Activated effector memory CD4-positive, alpha-beta T cell treated with anti-CD3 and anti-CD28 coated beads, Interleukin-2, amount 50 U/mL, for 16 hours (primary cell): ENCODE measurements around the gene MAPK8IP3.
"Not testable (repeated sequence)": the region's sequence is repeated elsewhere in the genome, so short reads cannot be mapped to it uniquely, and the experiment has no call there.

ENCODE experiments used
- DNase-seq: peaks from one replicate; pipeline ENCODE4 v3.0.0-alpha.2; 2020

MAPK8IP3 gene

GRCh38 chr16:1677942-1678499 is 28.0 kb upstream of the MAPK8IP3 start, which contains the start of gene JPT2:
Gene JPT2 (plus strand): TSS chr16:1678279. CDS start chr16:1678313, 34 bp downstream.
- DNase-seq, result peak; percentile 99

GRCh38 chr16:1678500-1679098 is 27.4 kb upstream of the MAPK8IP3 start:
- DNase-seq, result peak; percentile 83

- DNase-seq, result no peak
Observed at GRCh38 chr16:1680361-1680760, 25.6 kb upstream of the MAPK8IP3 start.

DNA sequence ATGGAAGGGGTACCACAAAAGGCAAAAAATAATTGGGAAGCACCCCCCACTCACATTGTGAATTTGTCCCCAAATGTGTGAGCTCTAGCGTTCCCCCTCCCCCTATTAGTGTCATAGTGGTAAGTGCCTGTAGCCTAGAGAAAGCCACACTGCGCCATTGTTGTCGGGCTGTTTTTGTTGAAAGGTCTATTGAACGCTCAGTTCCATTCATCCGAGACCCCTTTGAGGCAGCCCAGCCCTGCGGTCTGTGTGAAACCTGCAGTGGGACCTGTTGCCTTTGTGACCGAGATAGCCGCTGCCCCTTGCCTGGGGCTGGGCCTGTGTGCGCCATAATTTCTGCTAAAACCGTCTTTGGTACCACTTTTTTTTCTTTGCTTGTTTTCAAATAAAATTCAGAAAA is 25.0 kb upstream of the MAPK8IP3 start:
- no peak for DNase-seq

- DNase-seq, result no peak
Observed at GRCh38 chr16:1687427-1688316, 18.3 kb upstream of the MAPK8IP3 start.

- DNase-seq, result no peak
Observed at GRCh38 chr16:1688807-1689560, 17.0 kb upstream of the MAPK8IP3 start.

DNA sequence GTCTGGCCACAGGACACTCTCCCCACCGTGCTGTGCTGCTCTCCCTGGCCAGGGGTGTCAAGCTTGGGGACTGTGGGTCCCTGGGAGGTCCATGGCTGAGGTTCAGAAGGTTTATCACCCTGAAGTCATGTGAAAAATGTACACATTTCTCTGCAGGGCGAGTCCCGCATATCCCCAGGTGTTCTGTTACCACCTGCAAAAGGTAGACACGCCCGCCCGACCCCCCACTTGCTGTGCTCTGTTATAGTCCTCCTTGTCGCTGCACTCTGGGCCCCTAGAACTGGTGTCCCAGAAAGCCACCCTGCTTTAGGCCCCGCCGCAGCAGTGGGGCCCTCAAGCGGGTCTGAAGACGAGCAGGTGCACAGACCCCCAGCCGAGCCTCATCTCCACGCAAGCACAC is 16.1 kb upstream of the MAPK8IP3 start:
- DNase-seq, result no peak

- no peak for DNase-seq
Observed at GRCh38 chr16:1690810-1691209, 15.2 kb upstream of the MAPK8IP3 start.

- no peak for DNase-seq
Observed at GRCh38 chr16:1691276-1691675, 14.7 kb upstream of the MAPK8IP3 start.

GRCh38 chr16:1691956-1692355 is 14.0 kb upstream of the MAPK8IP3 start:
- DNase-seq, result no peak

DNA sequence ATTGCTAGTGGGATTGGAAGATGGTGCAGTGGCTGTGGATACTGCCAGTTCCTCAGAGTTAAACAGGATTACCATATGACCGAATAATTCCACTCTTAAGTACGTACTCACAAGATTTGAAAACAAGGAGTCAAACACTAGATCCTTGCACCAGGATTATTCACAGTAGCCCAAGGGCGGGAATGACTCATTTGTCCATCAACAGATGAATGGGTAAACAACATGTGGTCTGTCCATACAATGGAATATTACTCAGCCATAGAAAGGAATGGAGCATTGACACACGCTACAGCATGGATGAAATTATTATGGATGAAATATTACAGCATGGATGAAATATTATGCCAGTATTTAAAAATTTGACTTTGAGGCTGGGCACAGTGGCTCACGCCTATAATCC is 9.1 kb upstream of the MAPK8IP3 start:
- DNase-seq, result no peak

- DNase-seq, result no peak
Observed at GRCh38 chr16:1698680-1699079, 7.3 kb upstream of the MAPK8IP3 start.

GRCh38 chr16:1700246-1700645 is 5.7 kb upstream of the MAPK8IP3 start:
- DNase-seq, result no peak

DNA sequence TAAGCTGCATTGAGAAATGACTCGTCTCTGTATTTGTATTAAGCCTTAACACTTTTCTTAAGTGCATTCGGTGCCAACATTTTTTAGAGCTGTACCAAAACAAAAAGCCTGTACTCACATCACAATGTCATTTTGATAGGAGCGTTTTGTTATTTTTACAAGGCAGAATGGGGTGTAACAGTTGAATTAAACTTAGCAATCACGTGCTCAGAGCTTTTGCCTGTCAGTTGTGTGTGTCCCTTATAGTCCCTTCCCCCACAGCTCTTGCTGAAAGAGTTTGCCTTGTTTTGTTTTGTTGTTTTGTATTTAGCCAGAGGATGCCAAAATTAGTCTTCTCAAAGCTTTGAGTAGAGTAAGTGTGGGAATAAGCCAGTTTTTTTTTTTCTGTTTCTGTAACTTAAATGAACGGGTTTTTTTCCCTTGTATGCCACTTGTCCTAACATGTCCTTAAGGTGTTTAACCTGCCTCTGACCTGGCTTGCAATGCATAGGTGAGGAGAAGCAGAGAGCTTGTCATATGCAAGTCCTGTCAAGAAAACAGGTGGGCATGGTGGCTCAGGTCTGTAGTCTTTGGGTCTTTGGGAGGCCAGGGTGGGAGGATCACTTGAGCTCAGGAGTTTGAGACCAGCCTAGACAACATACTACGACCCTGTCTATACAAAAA is 4.6 kb upstream of the MAPK8IP3 start:
- no peak for DNase-seq

- DNase-seq, result not testable (repeated sequence)
Observed at GRCh38 chr16:1705324-1705687, 689 bp upstream of the MAPK8IP3 start.

- peak; percentile 79 for DNase-seq
Observed at GRCh38 chr16:1706386-1707192, 594 bp downstream of the MAPK8IP3 start.

DNA sequence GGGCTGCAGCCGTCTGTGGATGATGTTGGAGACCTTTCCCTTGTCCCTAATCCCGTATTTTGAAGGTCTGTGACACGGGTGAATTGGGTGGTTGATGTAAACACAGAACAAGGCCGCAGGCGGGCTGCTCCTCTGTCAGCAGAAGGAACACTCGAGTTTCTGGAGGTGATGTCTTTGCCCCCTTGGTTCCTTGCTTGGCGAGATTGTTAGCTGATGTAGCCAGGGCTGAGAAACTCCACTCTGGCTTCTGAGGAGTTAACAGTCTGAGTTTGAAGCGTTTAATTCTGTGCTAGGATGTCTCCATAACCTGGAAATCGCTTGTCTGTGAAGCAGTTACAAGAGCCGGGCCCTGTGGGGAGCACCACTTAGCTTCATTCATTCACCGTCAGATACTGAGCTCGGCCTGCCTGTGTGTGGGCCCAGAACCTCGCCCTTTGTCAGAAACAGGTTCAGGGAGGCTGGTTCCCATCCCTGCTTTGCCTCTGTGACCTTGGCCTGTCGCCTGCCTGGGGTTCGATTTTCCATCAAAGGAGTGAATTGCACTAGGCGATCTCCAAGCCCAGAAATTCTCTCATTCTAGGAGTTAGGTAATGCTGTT is 1.3 kb downstream of the MAPK8IP3 start:
- DNase-seq, result no peak

DNA sequence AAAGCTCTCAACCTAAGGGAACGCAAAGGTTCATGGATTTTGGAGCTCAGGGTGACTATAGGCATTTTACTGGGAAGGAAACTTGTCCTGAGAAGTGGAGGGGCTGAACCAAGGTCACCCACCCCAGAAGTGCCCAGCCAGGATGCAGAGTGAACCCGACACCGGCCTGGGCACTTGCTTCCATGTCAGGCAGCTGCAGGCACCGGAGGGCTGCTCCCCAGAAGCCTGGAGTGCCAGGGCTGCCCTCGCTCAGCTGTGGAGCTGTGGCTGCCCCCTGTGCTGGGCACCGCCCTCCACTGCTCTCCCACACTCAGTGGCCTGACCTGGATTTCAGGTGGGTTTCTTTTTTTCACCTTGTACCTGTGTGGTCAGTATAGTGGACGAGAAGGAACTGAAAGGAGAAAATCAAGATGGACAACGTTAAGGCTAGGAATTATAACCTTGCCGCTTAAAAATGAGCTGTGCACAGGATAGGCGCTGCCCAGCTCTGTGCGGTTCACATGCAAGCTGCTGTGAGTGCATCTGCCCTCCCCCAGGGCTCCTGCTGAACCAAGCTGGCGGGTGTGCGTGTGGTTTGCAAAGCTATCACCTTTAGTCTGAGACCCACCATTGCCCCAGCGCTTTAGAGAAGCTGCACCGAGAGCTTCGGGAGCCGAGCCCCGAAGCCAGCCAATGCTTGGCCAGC is 2.2 kb downstream of the MAPK8IP3 start:
- no peak for DNase-seq

GRCh38 chr16:1708768-1709180 is 2.8 kb downstream of the MAPK8IP3 start:
- no peak for DNase-seq

DNA sequence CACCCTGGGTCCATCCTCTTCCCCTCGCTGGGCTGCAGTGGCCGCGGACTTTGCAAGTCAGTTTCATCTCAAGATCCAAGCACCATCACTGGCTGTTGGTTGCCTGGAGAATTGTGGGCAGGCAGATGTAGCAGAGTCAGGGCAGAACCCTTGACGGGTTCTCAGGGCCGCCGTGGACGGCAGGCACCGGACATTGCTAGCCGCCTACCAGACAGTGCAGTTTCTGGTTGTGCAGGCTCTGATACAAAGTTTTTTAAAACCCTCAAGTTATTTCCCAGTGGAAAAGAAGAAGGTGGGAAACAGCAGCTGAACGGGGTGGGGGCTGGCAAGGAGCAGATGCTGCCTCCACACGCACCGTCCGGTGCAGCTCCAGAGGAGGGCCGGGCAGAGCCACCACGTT is 3.4 kb downstream of the MAPK8IP3 start:
- DNase-seq, result no peak
